Heart left ventricle (tissue), 16 donors: ENCODE results near the gene ELOVL1. TPM values are rescaled to one million over a fixed set of nuclear protein-coding genes. Genes with fewer than 3 reads are reported as not detected.
A peak's percentile ranks its signal among the peaks of the same experiment; 100 is the strongest.
"Not testable (repeated sequence)": the region's sequence is repeated elsewhere in the genome, so short reads cannot be mapped to it uniquely, and the experiment has no call there.

Source experiments
- ATAC-seq, 4 donors: fragments of 200-7000 bp; cut with Tn5 transposase; one replicate each; pipeline ENCODE4 v1.9.1; 2020 to 2022; ENCODE audit warnings: moderate library complexity in 4 of 4, mild to moderate bottlenecking in 3 of 4, moderate number of reproducible peaks in 1 of 4
- DNase-seq, 5 donors: peaks; one replicate each; pipeline ENCODE4 v3.0.0-alpha.2; 2020
- H3K27ac ChIP-seq, 12 donors: fragments of 200-600 bp; sonication (generic) in 4 of 12; one replicate each; pipeline versions ENCODE4 v1.5.0 to v1.8.0; 2016 to 2022; ENCODE audit warnings: mild to moderate bottlenecking in 2 of 12
- H3K27me3 ChIP-seq, 9 donors: fragments of 200-600 bp; sonication (generic) in 2 of 9; one replicate each; pipeline versions ENCODE4 v1.5.1 to v1.8.0; 2016 to 2022; ENCODE audit warnings: mild to moderate bottlenecking in 3 of 9
- H3K36me3 ChIP-seq, 9 donors: fragments of 200-600 bp; sonication (generic) in 2 of 9; one replicate each; pipeline versions ENCODE4 v1.5.0 to v1.8.0; 2018 to 2022; ENCODE audit warnings: mild to moderate bottlenecking in 2 of 9
- H3K4me1 ChIP-seq, 12 donors: fragments of 200-600 bp; sonication (generic) in 4 of 12; one replicate each; pipeline versions ENCODE4 v1.5.0 to v1.8.0; 2016 to 2022; ENCODE audit warnings: mild to moderate bottlenecking in 3 of 12
- H3K4me3 ChIP-seq, 12 donors: fragments of 200-600 bp; sonication (generic) in 4 of 12; one replicate each; pipeline versions ENCODE4 v1.5.0 to v1.8.0; 2017 to 2022; ENCODE audit warnings: mild to moderate bottlenecking in 9 of 12, moderate library complexity in 4 of 12
- H3K9me3 ChIP-seq, 12 donors: fragments of 200-600 bp; sonication (generic) in 4 of 12; one replicate each; pipeline versions ENCODE4 v1.5.0 to v1.8.0; 2016 to 2022; ENCODE audit warnings: mild to moderate bottlenecking in 1 of 12
- CTCF ChIP-seq, 12 donors: fragments of 200-600 bp; sonication (generic) in 4 of 12; IDR thresholded peaks; one replicate each; pipeline versions ENCODE4 v1.5.0 to v1.8.0; 2018 to 2022; ENCODE audit warnings: antibody characterized with exemption in 12 of 12, mild to moderate bottlenecking in 5 of 12
- POLR2A ChIP-seq, 2 donors: fragments of 450-650 bp; IDR thresholded peaks; one replicate each; pipeline ENCODE4 v1.6.1; 2017; ENCODE audit warnings: antibody characterized with exemption in 2 of 2, mild to moderate bottlenecking in 2 of 2, moderate library complexity in 2 of 2
- WGBS, 4 donors: extraction: QIAGEN DNeasy Blood & Tissue Kit in 2 of 4; methylation state at CpG; one replicate each; pipeline versions ENCODE4 v1.1.5 to v1.1.7; 2013 to 2018; 5-methylcytosine and 5-hydroxymethylcytosine counted together
- intact Hi-C, 10 donors: fragments of 100-400 bp; cut with DNase I; formaldehyde crosslinking; loops; one replicate each; pipeline versions ENCODE4 v1.11.1 to v1.14.2; 2022
- polyA plus RNA-seq, 2 donors: library from polyadenylated mRNA; stranded (reverse); fragments of 200-250 nt; gene quantifications; one replicate each; pipeline ENCODE4 v1.2.3, GENCODE V29; 2013
- total RNA-seq, 9 donors: library from RNA; depleted of rRNA in 2 of 9; stranded (reverse); fragments of >200 nt in 2 of 9; fragmentation: NEBNext Ultra II Directional in 3 of 9; extraction: Animal tissue kit (Norgen Biotek cat#: 25700) in 3 of 9; gene quantifications; one replicate each; pipeline versions ENCODE4 v1.1.0 to v1.2.4, GENCODE V29; 2016 to 2023
- donor health status: ischemic (EF 13 %, LVEDD 7.1; RV severe dilation, severe dysfunction).
- donor health status: healthy with polysubstance abuse.
- donor health status: DM: no; HTN: yes; CAD: no.
- donor health status: DM: no; HTN: no; CAD: no.
- donor health status: ischemic (EF 25% LVEDD 6.9; RV normal size, moderate dysfunction).
- donor health status: ischemic (EF 25% LVEDD 5.7; RV mildly dilated, moderate dysfunction).
- donor health status: healthy.
- donor health status: DM: yes; HTN: yes; CAD: no.
- donor health status: ischemic (EF 35%, LVEDD 5.7; RV mildly dilated, moderate dysfunction).
- donor health status: nonischemic (EF 11% LVEDD 7.7; RV severe dilation, severe dysfunction).
- donor health status: DM: yes; HTN: yes; CAD: no.
- donor health status: PGD.
- donor health status: ischemic (EF 29% LVEDD 5.4; RV normal size, mild dysfunction).
- donor health status: nonischemic (EF 23%, LVEDD 6.1; RV moderate dilation, normal function).

The ELOVL1 gene
- total and polyA plus RNA-seq, 11 donors, result 22.1 to 93.4 (median 33.6) TPM

GRCh38 chr1:43373066-43373940 lies 5.5 kb upstream of the ELOVL1 start:
- TF ChIP-seq POLR2A (IDR thresholded peaks at IDR 0.05), result peak in 1 of 2 donors; percentile 14
- TF ChIP-seq CTCF (IDR thresholded peaks at IDR 0.05), result no peak
- peak overlapping the region in 10 of 12 donors; percentile 19 to 71 (median 52) for H3K27ac ChIP-seq
- intact Hi-C loops, result no loop called here
- H3K36me3 ChIP-seq, result peaks cover 0 to 17% (median 3%) of the 10 kb centered on the region in 9 donors
- H3K4me3 ChIP-seq, result no peak overlapping the region
- DNase-seq (peak in 2 of 5 donors; percentile 40 to 48), ATAC-seq (peak in 2 of 4 donors; percentile 46 to 47)
- H3K4me1 ChIP-seq, result peaks cover 0 to 31% (median 14%) of the 10 kb centered on the region in 12 donors
- H3K27me3 ChIP-seq, result no peaks in the 10 kb centered on the region
- H3K9me3 ChIP-seq, result no peaks in the 10 kb centered on the region
- 33 to 50% (median 44%) methylated on average over 4 of the region's 4 CpGs for WGBS, 4 donors

GRCh38 chr1:43372172-43372571 lies 4.4 kb upstream of the ELOVL1 start:
- no peaks in the 10 kb centered on the region for H3K9me3 ChIP-seq
- 95 to 98% (median 97%) methylated on average over 5 of the region's 5 CpGs for WGBS, 4 donors
- H3K4me3 ChIP-seq, result no peak overlapping the region
- H3K4me1 ChIP-seq, result peaks cover under 1 to 33% (median 15%) of the 10 kb centered on the region in 12 donors
- DNase-seq (no peak), ATAC-seq (no peak)
- peak overlapping the region in 9 of 12 donors; percentile 19 to 71 (median 47) for H3K27ac ChIP-seq
- no peaks in the 10 kb centered on the region for H3K27me3 ChIP-seq
- no peak for TF ChIP-seq CTCF (IDR thresholded peaks at IDR 0.05)
- intact Hi-C loops, result no loop called here
- peaks cover 0 to 12% (median 0%) of the 10 kb centered on the region in 9 donors for H3K36me3 ChIP-seq

GRCh38 chr1:43370564-43370963 lies 2.8 kb upstream of the ELOVL1 start:
- H3K4me1 ChIP-seq, result peaks cover 3 to 47% (median 31%) of the 10 kb centered on the region in 12 donors
- no peak overlapping the region for H3K27ac ChIP-seq
- no peak for TF ChIP-seq POLR2A (IDR thresholded peaks at IDR 0.05)
- TF ChIP-seq CTCF (IDR thresholded peaks at IDR 0.05), result no peak
- H3K9me3 ChIP-seq, result no peaks in the 10 kb centered on the region
- H3K4me3 ChIP-seq, result no peak overlapping the region
- intact Hi-C loops, result no loop called here
- no peaks in the 10 kb centered on the region for H3K27me3 ChIP-seq
- peaks cover 0 to 12% (median under 1%) of the 10 kb centered on the region in 9 donors for H3K36me3 ChIP-seq
- WGBS, 4 donors, result 80 to 87% (median 85%) methylated on average over 4 of the region's 4 CpGs
- DNase-seq (no peak), ATAC-seq (no peak)

DNA sequence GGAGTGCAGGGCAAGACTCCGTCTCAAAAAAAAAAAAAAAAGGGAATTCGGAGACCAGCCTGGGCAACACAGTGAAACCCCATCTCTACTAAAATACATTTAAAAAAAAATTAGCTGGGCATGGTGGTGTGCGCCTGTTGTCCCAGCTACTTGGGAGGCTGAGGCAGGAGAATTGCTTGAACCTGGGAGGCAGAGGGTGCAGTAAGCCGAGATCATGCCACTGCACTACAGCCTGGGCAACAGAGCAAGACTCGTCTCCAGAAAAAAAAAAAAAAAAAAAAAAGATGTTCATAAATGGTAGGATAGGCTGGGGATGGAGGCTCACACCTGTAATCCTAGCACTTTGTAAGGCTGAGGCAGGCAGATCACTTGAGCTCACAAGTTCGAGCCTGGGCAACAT lies 2.0 kb upstream of the ELOVL1 start:
- 96 to 99% (median 97%) methylated on average over 6 of the region's 6 CpGs for WGBS, 4 donors
- intact Hi-C loops, result loop anchor here in 5 of 10 donors (2.0 to 5.0 kb wide), 3 partner anchors 19 to 132 kb away; partner anchors contain the start of genes MED8 (in 2 of the 5), SZT2 (in 2 of the 5) and TIE1 (in 1 of the 5)
- not testable (repeated sequence) for H3K27me3 ChIP-seq, H3K27ac ChIP-seq, DNase-seq, ATAC-seq, H3K9me3 ChIP-seq, H3K4me3 ChIP-seq
- peaks cover 0 to 17% (median 8%) of the 10 kb centered on the region in 9 donors for H3K36me3 ChIP-seq
- peaks cover 3 to 48% (median 33%) of the 10 kb centered on the region in 12 donors for H3K4me1 ChIP-seq
